NCI-H2196 treated with DMSO at 0.1 percent for 48 hours (cell line): ENCODE measurements around the gene S100A3.
A peak's percentile ranks its signal among the peaks of the same experiment; 100 is the strongest.
"Not testable (repeated sequence)": the region's sequence is repeated elsewhere in the genome, so short reads cannot be mapped to it uniquely, and the experiment has no call there.

Experiments used
- DNase-seq: peaks from one replicate; lab custom pipeline; 2025; ENCODE audit not compliant: unreplicated experiment; lab: John Stamatoyannopoulos, UW

The S100A3 gene

DNA sequence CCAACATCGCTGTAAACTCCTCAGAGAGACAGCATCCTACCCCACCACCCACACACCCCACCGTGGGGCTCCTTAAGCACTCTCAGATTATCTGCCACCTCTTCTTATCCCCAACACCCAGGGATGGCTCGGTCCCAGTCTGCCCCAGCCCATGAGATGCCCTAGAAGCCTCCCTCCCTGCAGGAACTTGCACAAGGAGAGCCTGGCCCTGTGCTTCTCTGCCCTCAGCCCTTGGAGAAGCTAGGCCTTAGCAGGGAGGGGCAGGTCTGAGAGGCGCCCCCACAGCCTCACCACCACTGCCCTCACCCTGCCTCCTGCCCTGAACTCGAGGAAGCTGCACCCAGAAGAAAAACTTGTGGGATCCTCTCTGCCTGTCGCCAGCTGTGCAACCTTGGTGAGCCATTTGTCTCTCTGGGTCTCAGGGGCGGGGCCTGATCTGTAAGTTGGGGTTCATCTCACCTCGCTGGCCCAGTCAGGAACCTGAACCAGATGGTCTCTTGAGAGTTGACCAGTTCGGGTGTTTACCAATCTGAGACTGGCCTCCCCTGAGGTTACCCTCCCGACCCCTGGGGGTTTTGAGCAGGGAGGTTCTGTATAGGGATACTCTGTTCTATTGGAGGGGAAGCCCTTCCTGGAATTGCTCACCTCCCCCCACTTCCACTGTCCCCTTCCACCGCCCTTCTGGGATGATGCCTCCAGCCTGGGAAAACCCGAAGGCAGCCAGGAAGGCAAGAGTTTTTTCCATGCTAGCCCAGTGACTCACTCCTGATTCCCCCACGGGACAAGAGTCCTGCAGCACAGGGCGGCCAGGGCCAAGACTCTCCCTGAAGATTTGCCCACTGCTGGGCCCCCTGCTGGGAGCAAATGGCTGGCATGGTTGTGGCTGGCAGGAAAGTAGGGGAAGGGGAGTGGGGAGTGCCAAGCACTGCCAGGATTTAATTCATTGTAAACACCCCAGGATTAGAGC lies at the start of gene S100A3:
Gene S100A3, minus strand, starts transcription at position 537 of the 967 bp plus-strand sequence. CDS start 773 bp downstream, outside the sequence.
- DNase-seq = no peak

GRCh38 chr1:153598309-153599172 lies 49.5 kb upstream of the S100A3 start:
- DNase-seq = no peak

DNA sequence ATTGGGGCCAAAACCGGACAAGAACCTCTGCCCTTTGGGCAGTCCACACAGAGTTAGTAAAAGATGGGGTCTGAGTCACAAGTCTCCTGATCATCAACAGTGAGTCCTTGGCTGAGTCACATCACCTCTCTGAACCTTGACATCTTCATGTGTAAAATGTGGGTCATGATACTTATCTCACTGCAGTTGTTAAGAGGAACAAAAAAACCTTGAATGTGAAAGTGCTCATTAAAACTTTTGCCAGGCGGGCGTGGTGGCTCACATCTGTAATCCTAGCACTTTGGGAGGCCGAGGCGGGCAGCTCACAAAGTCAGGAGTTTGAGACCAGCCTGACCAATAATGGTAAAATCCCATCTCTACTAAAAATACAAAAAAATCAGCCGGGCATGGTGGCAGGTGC lies 48.1 kb upstream of the S100A3 start:
- no peak for DNase-seq

- no peak for DNase-seq
Observed at GRCh38 chr1:153592748-153593147, 43.7 kb upstream of the S100A3 start.

GRCh38 chr1:153588482-153588881 lies 39.4 kb upstream of the S100A3 start:
- DNase-seq = no peak

GRCh38 chr1:153588033-153588432 lies 39.0 kb upstream of the S100A3 start:
- DNase-seq = not testable (repeated sequence)

DNA sequence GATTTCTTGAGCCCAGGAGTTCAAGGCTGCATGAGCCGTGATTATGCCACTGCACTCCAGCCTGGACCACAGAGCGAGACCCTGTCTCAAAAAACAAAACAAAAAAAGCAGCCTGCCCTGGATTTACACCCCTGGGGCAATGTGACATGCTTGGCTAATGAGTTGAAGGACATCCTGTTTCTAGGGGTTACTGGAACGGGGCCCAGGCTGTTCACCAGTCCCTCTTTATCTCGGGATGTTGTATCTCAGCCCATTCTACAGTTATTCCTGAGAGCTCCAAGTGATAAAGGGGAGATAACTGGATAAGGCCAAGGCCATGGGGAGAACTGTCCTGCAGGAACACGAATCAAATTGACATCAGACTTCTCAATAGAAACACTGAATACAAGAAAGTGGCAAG lies 38.3 kb upstream of the S100A3 start:
- DNase-seq = no peak

GRCh38 chr1:153586347-153586746 lies 37.3 kb upstream of the S100A3 start:
- DNase-seq = no peak

GRCh38 chr1:153585006-153585405 lies 35.9 kb upstream of the S100A3 start:
- no peak for DNase-seq

DNA sequence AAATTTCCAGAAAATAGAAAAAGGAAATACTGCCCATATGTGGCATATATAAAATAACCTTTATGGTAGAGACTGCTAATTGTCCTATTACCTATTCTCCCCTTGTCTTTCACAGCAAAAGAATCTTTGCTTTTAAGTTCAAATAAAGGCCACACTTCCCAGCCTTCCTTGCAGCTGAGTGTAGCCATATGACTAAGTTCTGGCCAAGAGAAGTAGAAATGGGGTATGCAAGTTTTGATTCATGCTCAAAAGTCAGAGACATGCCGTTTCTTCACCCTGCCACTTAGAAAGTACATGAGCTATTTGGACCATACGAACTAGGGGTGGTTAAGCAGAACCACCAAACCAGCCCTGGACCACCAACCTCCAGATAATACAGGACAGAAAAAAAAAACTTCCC lies 34.9 kb upstream of the S100A3 start:
- no peak for DNase-seq

- DNase-seq = not testable (repeated sequence)
Observed at GRCh38 chr1:153583514-153583913, 34.5 kb upstream of the S100A3 start.

GRCh38 chr1:153582836-153583235 lies 33.8 kb upstream of the S100A3 start:
- not testable (repeated sequence) for DNase-seq

- DNase-seq = no peak
Observed at GRCh38 chr1:153578936-153579335, 29.9 kb upstream of the S100A3 start.

- DNase-seq = no peak
Observed at GRCh38 chr1:153578490-153578889, 29.4 kb upstream of the S100A3 start.

GRCh38 chr1:153577624-153578051 lies 28.6 kb upstream of the S100A3 start:
- DNase-seq = no peak

GRCh38 chr1:153577138-153577537 lies 28.1 kb upstream of the S100A3 start:
- no peak for DNase-seq

DNA sequence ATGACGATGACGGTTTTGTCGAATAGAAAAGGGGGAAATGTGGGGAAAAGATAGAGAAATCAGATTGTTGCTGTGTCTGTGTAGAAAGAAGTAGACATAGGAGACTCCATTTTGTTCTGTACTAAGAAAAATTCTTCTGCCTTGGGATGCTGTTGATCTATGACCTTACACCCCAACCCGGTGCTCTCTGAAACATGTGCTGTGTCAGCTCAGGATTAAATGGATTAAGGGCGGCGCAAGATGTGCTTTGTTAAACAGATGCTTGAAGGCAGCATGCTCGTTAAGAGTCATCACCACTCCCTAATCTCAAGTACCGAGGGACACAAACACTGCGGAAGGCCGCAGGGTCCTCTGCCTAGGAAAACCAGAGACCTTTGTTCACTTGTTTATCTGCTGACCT lies 26.4 kb upstream of the S100A3 start:
- DNase-seq = not testable (repeated sequence)

DNA sequence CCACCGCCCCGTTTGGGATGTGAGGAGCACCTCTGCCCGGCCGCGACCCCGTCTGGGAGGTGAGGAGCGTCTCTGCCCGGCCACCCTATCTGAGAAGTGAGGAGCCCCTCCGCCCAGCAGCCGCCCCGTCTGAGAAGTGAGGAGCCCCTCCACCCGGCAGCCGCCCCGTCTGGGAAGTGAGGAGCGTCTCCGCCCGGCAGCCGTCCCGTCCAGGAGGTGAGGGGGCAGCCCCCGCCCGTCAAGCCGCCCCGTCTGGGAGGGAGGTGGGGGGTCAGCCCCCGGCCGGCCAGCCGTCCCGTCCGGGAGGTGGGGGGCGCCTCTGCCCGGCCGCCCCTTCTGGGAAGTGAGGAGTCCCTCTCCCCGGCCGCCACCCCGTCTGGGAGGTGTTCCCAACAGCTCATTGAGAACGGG lies 26.0 kb upstream of the S100A3 start:
- DNase-seq = not testable (repeated sequence)

- no peak for DNase-seq
Observed at GRCh38 chr1:153573351-153573750, 24.3 kb upstream of the S100A3 start.

DNA sequence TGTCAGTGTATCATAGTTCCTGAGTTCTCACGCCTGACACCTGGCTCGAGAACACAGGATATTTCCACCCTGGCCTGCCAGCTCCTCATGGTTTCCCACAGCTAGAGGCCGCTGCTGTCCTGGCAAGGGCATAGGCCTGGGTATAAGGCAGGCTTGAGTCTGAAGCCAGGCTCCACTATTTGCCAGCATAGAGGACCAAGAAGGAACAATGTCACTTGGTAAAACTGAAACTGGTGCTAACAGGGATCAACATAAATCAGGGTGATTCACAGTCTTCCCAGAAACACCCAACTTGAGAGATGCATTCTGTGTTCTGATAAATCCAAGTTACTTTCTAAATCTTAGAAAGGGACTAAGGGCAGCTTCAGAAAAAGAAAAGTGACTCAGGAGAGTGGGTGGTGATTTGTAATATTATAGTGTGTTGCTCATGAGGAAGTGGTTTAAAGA lies 23.5 kb upstream of the S100A3 start:
- peak; percentile 63 for DNase-seq

DNA sequence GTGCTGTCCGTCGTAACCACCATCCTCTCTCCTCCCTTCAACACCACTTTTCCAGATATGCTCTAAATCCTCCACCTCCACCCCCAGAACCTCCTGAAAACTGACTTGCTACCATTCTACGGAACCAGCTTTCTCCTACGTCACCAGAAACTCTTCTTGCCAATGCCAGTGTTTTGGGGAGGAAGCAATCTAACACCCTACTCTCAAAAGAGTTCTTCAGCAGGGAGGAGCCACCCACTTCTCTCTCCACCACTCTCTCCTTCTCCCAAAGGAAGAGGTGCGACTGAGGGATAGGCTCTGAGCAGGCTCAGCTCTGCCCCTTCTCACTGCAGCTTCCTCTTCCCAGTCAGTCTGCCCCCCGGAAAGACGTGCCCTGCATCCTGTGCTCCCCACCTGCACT lies 22.6 kb upstream of the S100A3 start:
- no peak for DNase-seq

DNA sequence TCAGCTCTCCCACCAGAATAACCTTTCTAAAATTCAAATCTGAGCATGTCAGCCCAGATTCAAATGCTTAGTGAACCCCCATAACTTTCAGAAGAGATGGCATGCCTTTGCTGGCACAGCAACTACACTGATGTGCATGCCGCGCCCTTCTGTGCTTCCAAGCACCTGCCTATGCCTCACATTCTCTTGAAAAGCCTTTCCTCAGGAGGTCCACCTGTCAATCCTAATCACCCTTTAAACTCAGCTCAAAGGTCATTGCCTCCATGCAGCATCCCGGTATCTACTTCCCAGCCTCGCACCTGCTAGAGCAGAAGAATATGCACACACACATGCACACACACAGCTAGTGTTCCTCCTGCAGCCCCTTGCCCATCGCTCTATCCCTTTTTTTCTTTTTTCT lies 21.8 kb upstream of the S100A3 start:
- no peak for DNase-seq
